ENCODE results near the gene FBP1.
"Not testable (repeated sequence)": the region's sequence is repeated elsewhere in the genome, so short reads cannot be mapped to it uniquely, and the experiment has no call there.

The FBP1 gene

DNA sequence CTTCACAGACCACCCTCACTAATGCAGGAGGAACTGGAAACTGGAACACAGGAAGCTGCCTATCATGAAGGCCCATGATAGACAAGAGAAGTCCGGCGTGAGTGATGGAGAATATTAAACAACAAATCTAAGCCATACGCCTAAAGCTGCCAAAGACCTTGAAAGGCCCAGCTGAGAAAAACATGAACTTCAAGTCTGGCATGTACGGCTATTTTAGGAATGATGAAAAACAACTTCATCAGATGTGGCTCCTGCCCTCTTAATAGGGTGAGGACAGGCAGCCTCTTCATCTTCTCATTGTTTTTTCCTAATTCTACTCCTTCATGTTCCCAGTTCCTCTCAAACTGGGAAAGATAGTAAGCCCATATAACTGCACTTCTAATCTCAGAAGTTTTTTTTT lies 20.3 kb downstream of the FBP1 start:
- no peak for DNase-seq (ENCODE audit: low spot score)

DNA sequence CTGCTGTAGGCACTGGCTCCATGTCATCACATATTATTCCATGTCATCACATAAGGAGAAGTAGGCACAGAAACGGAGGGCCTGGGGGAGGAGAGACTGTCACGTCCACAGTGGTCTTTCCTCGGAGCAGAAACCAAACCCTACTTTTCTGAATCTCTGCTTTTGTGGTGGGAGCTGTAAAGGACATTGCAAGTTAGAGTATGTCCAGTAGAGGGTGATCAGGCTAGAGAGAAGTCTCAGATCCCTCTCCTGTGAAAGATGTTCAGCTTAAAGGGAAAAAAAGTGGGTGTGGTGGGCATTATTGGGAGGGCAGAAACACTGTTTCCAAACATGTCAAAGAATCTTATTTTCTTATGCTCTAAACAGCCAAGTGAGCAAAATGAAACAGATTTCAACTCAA lies 26.3 kb downstream of the FBP1 start:
- DNase-seq (ENCODE audit: low spot score): no peak

DNA sequence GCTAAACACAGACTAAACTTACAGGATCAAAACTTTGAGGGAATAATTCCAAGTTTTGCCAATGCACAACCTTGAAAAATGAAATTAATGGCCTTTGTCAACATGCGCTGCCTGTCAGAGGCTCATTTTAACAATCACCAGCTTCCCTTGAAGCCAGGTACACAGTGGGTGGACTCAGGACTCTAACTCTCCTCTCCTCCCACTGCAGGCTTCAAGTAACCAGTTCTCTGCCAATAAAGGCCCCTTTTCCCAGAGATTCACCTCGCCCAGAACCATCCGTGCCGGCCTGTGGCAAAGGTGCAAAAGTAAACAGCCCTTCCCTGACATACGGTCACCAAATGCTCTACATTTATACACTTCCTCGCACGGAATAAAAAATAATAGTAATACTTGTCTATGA lies 27.2 kb downstream of the FBP1 start:
- no peak for DNase-seq (ENCODE audit: low spot score)

DNA sequence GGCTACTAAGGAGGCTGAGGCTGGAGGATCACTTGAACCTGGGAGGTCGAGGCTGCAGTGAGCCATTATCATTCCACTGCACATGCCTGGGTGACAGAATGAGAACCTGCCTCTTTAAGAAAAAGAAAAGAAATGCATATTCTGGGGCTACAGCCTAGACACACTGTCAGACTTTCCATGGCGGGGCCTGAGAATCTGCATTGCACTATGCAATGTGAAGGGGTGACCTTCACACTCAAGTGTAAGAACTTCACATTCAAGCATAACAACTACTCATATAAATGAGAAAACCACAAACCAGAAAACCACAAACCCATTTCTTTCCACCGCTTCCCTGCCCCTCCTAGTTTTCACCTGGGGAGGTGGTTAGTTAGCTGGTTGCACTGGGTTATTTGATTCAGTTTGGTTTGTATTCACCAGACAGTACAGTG lies 27.7 kb downstream of the FBP1 start:
- DNase-seq (ENCODE audit: low spot score): no peak

DNA sequence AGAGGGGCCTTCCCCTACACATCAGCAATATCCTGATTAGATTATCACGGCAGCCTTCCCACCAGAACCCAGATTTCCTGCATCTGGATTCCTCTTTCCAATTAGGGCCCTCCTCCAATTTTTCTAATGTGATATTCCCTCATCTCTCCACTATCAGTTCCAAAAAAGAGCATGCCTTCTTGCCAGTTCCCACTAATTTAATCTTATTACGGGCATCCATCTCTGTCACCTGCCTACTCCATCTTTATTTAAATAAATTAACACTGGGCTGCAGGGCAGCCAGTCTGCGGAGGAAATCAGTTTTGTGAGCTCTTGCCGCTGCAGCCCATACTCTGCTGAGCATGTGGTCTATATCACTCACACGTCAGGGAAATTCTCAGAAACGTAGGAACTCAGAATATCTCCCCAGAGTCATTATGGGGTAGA lies 29.1 kb downstream of the FBP1 start:
- DNase-seq (ENCODE audit: low spot score): no peak

DNA sequence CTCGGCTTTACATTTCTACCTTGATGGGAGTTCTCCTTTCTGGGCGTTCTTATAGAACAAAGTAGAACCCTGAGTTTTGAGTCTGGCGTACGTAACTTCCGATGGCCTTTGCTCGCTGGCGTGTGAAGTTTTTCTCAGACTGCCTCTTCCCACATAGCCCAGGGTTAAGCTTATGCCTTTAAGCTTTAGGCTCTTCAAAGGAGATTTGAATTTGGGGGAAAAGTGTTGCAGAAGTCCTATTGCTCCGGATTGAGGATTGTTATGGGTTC lies 32.0 kb downstream of the FBP1 start:
- DNase-seq (ENCODE audit: low spot score): no peak

DNA sequence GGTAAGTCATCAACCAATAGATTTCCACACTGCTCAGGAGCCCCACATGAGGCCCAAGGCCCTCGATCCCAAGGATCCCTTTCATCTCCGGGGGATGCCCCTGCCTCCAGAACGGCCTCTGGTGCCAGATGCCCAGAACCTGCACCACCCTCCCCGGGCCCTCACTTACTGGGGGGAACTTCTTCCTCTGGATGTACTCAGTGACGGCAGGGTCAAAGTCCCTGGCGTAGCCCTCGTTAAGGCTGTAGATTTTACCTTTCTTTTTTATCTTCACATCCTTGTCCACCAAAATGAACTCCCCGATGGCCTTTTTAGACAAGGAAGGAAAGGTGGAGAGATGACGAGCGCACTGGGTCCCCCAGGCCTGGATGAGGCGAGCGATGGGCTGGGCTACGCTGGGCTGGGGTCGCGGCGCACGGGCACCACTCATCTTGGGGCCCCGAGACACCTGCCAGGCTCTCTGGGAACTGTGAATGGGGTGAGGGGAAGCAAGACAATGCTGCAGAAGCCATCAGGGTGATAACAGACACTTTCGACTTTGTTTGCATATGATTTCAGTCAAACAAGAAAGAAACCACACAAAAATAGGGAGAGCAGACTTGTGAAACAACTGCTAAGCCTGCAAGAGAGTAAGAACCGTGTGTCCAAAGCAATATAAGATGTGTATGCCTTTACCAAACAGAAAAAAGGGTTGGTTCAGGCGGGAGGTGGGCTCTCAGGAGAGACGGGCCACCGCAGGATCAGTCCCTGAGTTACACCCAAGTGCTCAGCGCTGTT lies 32.5 kb downstream of the FBP1 start:
- no peak for DNase-seq (ENCODE audit: low spot score)

DNA sequence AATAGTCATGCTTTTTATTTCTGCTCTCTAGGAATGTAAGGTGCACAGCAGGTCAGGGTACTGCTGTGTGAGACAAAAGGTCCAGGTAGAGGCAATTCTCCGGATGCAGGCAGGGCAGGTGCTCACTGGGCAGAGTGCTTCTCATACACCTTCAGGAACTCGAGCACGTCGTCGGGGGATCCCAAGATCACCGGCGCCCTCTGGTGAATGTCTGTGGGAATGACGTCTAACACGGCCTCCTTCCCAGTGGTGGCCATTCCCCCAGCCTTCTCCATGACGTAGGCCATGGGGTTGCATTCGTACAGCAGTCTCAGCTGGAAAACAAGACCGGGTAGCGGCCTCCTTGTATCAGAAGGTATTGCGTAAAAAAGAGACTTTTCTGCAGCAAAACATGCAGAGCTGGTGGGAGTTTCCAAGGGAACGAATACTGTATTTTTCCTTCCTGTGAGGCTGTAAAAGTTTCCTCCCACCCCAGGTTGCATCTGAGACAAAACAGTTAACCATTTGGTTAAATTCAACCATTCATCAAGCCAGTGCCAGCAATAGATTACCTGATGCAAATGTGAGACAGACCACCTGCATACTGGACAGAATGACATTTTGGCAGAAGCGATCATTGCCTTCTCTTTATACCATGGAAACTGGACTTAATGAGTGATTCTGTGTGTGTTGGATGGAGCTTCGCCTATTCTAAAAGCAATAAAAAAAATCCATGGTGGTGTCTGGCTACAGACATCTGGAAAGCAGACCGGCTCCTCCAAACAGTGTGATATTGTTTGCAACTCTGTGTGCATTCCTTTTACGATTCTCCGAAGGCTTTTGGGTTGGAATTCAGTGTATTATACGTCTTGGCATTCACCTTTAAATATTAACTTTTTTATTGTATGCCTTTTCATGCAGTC lies 35.8 kb downstream of the FBP1 start:
- peak; percentile 62 for DNase-seq (ENCODE audit: low spot score)

DNA sequence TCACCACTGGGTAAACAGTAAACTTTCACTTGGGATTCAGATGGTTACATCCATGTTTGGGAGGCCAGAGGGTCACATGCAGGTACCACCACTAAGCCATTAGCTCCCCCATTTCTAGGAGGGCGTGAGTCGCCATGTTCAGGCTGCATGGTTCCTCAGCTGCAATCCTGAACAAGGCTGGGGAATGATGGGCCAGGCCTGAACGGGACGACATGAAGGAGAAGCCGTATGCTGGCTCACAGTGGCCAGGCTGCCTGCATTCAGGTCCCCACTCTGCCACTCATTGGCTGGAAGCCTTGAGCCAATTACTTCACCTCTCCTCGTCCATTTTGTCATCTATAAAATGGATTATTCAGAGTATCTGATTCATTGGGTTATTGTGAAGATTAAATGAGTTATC lies 36.7 kb downstream of the FBP1 start:
- DNase-seq (ENCODE audit: low spot score): no peak

DNA sequence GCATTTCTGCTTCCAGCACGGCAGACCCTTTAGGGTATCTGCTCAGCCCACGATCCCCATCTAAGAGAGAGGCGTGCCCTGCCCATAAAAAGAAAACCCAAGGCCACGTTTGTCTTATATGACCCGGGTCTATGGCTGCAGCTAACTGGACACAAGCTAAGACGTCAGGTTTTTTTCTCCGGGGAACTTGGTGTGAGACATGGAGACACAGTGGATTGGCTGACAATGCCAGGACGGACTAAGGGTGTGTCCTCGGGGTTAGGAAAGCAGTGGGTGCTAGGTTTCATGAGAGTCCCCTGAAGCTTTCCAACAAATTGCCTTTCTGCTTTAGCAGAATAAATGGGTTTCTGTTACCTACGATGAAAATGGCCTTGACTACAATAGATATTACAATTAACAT lies 38.6 kb downstream of the FBP1 start:
- DNase-seq (ENCODE audit: low spot score): no peak

DNA sequence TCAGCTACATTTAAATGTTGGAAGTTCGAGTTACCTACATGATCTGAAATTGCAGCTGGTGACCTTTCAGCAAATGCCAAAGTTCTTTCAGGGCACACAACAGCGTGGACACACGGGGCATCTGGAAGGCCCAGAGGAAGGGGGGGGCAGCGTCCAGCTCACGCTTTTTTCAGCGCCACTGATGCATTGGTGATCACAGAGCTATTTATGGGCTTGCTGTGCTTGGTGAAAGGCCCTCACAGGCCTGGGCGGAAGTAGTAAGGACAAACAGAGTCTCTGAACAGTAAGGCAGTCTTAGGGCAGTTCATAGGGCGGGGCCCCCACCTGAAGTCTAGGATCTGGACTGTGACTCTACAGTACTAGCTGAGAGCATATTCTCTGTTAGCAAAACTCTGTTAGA lies 39.1 kb downstream of the FBP1 start:
- DNase-seq (ENCODE audit: low spot score): no peak

DNA sequence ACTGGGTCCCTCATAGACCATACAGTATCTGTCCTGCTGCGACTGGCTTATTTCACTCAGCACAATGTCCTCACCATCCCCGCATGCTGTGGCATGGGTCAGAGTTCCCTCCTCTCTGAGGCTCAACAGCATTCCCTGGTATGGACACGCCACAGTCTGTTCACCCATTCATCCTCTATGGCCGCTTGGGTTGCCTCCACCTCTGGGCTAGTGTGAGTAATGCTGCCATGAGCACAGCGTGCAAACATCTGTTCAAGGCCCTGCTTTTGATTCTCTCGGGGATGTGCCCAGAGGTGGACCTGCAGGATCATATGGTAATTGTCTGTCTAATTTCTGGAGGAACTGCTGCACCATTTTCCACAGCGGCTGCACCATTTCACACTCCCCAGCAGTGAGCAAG lies 40.2 kb downstream of the FBP1 start:
- DNase-seq (ENCODE audit: low spot score): no peak

DNA sequence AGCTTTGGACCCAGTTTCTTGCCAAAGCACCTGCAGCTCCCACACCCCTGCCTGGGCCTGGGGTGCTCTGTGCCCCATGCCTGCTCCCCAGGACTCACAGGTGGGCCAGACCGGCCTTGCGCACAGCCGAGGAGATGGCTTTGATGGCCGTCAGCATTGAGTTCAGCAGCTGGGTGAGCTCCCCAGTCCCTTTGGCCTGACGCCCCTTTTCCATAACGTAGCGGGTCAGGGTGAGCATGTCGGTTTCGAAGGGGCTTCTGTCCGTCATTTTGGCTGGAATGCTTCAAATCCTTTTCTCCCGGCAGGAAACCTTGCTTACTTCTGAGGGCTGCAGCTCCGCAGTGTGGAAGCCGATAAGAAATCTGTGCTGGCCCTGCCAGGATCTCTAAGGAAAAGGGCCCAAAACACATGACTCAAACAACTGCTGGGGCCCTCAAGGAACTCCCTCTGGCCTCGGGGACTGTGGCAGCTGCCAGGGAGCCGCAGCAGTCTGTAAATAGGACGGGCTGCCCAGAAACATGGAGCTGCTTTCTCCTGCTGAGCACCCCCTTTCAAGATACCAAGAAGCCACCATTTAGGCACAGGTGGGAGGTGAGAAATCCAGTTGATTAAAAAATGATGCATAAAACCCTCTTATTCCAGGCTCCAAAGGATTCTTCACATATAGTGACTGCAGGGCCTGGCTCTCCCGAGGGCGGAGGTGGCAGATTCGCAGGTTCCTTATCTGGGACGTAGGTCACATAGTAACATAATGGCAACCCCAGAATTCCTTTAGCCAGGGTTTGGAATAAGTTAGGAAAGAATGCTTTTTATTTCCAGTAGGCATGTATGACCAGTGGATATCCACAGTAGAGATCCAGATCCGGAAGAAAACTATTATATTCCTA lies 45.6 kb downstream of the FBP1 start, which contains the start of gene FBP2:
Gene FBP2 (minus strand): TSS at position 366 of the 887 bp plus-strand sequence. CDS start 98 bp downstream, at position 268.
- DNase-seq (ENCODE audit: low spot score): no peak

DNA sequence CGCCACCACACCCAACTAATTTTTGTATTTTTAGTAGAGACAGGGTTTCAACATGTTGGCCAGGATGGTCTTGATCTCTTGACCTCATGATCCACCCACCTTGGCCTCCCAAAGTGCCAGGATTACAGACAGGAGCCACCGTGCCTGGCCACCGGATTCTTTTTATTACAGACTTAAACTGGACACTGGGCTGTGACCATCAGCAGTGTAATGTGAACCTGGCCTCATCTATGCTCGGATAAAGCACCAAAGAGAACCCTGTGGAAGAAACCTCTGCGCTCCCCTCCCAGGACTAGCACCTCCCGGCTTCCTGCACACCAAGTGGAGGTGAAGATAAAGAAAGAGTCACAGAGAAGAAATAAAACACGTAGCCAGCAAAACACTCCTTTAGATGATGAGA lies 46.6 kb downstream of the FBP1 start:
- DNase-seq (ENCODE audit: low spot score): not testable (repeated sequence)

DNA sequence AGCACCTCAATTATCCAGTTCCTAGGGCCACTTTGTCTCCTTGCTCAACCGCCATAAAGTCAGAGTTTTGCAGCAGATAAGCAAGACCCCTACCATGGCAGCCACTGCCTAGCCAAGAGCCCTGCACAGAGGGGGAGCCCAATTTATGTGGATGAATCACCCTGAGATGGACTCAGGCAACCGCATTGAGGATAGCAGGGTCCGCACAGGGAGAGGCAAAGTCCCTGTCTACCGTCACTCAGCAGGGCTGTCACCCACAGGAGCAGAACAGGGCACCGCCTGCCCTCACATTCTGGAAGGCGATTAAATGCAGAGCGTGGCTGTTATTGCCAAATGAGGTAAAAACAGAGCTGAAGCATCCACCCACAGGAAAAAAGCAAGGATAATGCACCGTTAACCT lies 47.4 kb downstream of the FBP1 start:
- no peak for DNase-seq (ENCODE audit: low spot score)

DNA sequence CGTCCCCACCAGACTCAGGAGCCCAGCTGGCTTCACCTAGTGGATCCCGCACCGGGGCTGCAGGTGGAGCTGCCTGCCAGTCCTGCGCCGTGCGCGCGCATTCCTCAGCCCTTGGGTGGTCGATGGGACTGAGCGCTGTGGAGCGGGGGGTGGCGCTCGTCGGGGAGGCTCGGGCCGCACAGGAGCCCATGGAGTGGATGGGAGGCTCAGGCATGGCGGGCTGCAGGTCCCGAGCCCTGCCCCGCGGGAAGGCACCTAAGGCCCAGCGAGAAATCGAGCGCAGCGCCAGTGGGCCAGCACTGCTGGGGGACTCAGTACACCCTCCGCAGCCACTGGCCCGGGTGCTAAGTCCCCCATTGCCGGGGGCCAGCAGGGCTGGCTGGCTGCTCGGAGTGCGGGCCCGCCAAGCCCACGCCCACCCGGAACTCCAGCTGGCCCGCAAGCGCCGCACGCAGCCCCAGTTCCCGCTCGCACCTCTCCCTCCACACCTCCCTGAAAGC lies 48.2 kb downstream of the FBP1 start:
- not testable (repeated sequence) for DNase-seq (ENCODE audit: low spot score)

DNA sequence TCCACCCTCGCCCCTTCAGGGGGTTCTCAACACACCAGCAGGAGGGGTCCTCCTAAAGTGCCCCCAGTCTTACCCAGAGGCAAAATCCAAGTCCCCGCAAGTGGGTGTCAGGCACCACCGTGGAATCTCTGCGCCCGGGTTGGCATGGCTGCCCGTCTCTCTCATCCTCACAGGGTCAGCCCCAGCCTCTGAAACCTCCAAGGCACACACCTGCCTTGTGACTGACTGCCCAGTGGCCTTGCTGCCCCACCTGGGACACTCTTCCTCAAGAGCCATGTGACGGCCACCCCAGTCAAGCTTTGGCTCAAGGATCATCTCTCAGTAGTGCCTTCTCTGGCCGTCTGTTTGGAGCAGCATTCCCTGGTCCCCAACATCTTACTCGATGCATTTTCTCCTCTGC lies 50.6 kb downstream of the FBP1 start:
- no peak for DNase-seq (ENCODE audit: low spot score)

DNA sequence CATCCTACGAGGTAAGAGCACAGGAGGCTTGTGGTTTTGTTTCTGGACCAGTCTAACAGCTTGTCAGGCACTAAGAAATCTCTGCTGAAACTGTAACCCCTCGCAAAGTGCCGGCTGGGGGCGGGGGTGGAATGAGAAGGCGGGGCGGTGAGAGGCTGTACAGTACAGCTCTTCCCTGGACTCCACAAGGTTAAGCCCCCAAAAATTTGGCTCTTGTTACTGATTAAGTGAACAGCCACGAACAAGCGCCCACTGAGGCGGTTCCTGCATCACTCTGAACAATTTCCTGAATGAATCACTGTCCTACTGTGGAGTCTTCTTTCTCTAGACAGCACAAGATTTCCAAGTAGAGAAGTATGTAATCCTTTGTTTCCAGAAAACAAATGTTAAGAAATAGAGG lies 52.5 kb downstream of the FBP1 start:
- DNase-seq (ENCODE audit: low spot score): no peak

DNA sequence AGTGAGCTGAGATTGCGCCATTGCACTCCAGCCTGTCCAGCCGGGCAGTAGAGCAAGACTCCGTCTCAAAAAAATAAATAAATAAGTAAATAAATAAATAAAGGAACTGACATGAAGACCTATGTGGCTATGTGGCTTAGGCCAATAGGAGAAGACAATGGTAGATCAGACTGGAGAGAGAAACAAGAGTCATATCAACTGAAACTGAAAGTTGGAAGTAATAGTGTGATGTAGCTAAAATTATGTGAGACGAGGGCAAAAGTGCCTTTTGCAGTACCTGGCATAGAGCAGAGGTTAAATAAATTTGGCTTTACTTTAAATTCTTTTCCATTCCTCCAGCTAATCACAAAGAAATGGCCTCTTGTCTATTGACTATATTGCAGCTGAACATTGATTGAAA lies 53.0 kb downstream of the FBP1 start:
- DNase-seq (ENCODE audit: low spot score): no peak

DNA sequence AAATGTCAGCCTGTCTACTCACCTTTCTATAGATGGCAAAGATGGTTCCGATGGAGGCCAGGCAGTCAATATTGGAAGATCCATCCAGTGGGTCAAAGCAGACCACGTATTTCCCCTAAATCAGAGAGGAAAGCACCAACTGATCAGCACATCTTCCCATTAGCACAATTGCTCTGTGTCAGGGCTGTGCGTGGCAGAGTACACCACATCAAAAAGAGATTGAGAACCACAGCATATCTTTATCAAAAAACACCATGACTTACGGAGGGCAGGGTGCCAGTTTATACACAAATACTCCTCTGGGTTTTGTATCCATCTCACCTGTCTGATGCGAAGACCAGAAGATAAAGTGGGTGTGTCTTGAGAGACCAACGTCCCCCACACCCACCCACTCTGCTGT lies 54.8 kb downstream of the FBP1 start:
- no peak for DNase-seq (ENCODE audit: low spot score)

DNA sequence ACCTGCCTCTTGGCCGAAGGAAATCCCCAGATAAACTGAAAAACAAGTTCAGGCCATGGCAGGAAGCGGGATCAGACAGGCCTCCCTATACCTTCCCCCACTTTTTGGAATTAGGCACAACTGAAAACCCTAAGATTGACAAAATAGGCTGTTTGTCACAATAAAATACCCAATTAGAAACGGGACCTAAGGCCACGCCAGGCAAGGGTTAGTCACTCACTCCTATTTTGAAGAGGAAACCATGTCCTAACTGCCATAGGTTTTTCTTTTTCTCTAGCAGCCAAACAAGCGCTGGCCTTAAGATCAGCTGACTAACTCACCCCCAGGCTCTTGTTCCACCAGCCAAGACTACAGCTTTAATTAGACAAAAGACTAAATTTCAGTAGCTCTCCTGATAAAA lies 57.6 kb downstream of the FBP1 start:
- no peak for DNase-seq (ENCODE audit: low spot score)

DNA sequence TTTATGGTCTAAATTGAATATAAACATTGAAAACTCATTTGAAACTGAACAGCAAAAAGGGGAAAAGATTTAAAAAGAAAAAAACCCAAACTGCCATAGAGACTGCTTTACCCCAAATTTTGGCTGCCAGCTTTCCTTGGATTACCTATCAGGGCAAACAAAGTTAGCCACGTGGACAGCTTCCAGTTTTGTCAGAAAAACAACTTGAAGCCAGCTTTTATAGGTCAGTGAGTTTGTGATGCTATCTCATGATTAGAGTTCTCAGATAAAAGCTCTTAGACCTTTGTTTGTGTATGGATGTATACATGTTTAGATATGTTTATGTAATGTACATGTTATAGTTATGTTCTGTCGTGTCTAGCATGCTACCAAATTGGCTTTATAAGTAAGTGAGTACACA lies 61.7 kb downstream of the FBP1 start:
- no peak for DNase-seq (ENCODE audit: low spot score)
